Kidney (tissue), 14 donors: ENCODE results near the gene SPINT2. TPM values are rescaled to one million over a fixed set of nuclear protein-coding genes. Genes with fewer than 3 reads are reported as not detected.
A peak's percentile ranks its signal among the peaks of the same experiment; 100 is the strongest.

Experiments
- DNase-seq, 5 donors: peaks; one replicate each; pipeline ENCODE4 v3.0.0-alpha.2; 2013 to 2020
- FAIRE-seq: peaks from 2 replicates; lab custom pipeline; 2012; peaks lifted over from hg19 to GRCh38; lab: Jason Lieb, UNC
- H3K27ac ChIP-seq, 2 donors: one replicate each; pipeline ENCODE4 v1.7.0; 2013; ENCODE audit warnings: low read depth in 2 of 2, low read length in 2 of 2, inconsistent platforms in 1 of 2
- H3K27me3 ChIP-seq: one replicate; pipeline ENCODE4 v1.7.1; 2013; ENCODE audit warnings: low read length, inconsistent platforms; ENCODE audit not compliant: control insufficient read depth, insufficient read depth
- H3K36me3 ChIP-seq, 3 donors: one replicate each; pipeline versions ENCODE4 v1.7.0 to v1.7.1; 2013; ENCODE audit warnings: low read length in 3 of 3, control low read depth in 1 of 3, inconsistent platforms in 1 of 3; ENCODE audit not compliant: insufficient read depth in 3 of 3, control insufficient read depth in 2 of 3
- H3K4me1 ChIP-seq, 3 donors: one replicate each; pipeline versions ENCODE4 v1.7.0 to v1.7.1; 2013; ENCODE audit warnings: low read length in 3 of 3, inconsistent platforms in 1 of 3, low read depth in 1 of 3; ENCODE audit not compliant: control insufficient read depth in 2 of 3, insufficient read depth in 2 of 3
- H3K4me3 ChIP-seq, 3 donors: one replicate each; pipeline versions ENCODE4 v1.7.0 to v1.8.1; 2013; ENCODE audit warnings: low read length in 3 of 3, control low read depth in 1 of 3, inconsistent platforms in 1 of 3
- H3K9ac ChIP-seq, 3 donors: one replicate each; pipeline versions ENCODE4 v1.7.0 to v1.7.1; 2013; ENCODE audit warnings: low read length in 3 of 3, control low read depth in 1 of 3, inconsistent platforms in 1 of 3
- H3K9me3 ChIP-seq, 3 donors: one replicate each; pipeline versions ENCODE4 v1.7.0 to v1.7.1; 2013; ENCODE audit warnings: low read length in 3 of 3, control low read depth in 1 of 3, inconsistent platforms in 1 of 3; ENCODE audit not compliant: control insufficient read depth in 2 of 3, insufficient read depth in 1 of 3
- CTCF ChIP-seq: IDR thresholded peaks from 3 replicates; pipeline ENCODE4 v1.5.1; 2012; ENCODE audit warnings: mild to moderate bottlenecking, moderate library complexity, borderline replicate concordance; ENCODE audit not compliant: insufficient read depth; ENCODE audit errors: extremely low read depth
- intact Hi-C: fragments of 100-400 bp; cut with DNase I; formaldehyde crosslinking; loops from one replicate; pipeline ENCODE4 v1.11.1; 2022
- polyA plus RNA-seq: library from polyadenylated mRNA; stranded (reverse); fragments of 350-450 nt; fragmentation: Illumina TruSeq; extraction: RNeasy Lipid Tissue Mini Kit (QIAGEN cat#74804); gene quantifications from one replicate; pipeline ENCODE4 v1.2.3, GENCODE V29; 2014; ENCODE audit warnings: low read depth, low replicate concordance; ENCODE audit not compliant: insufficient read depth
- total RNA-seq: library from RNA; stranded (reverse); fragmentation: NEBNext Ultra II Directional; extraction: Animal tissue kit (Norgen Biotek cat#: 25700); gene quantifications from one replicate; pipeline ENCODE4 v1.2.1, GENCODE V29; 2021
- donor health status: control.
- donor health status: control.
- donor health status: control.
- donor health status: control.
- donor health status: control.
- donor health status: DM: yes; HTN: yes; CAD: no.
- donor health status: Normal renal cell carcinoma (clear cell type).

Gene SPINT2
- total and polyA plus RNA-seq, 2 donors from 2014 or later: 381 to 425 TPM

- no peaks in the 10 kb centered on the region for H3K27me3 ChIP-seq
- DNase-seq (no peak), FAIRE-seq (no peak)
- no peak overlapping the region for H3K9ac ChIP-seq
- TF ChIP-seq CTCF: no peak
- H3K9me3 ChIP-seq: no peaks in the 10 kb centered on the region
- H3K27ac ChIP-seq: peak overlapping the region; percentile 1 to 28
- peaks cover 0 to 22% (median 3%) of the 10 kb centered on the region in 3 donors for H3K36me3 ChIP-seq
- H3K4me3 ChIP-seq: no peak overlapping the region
- intact Hi-C loops: no loop called here
- H3K4me1 ChIP-seq: peaks cover 0 to 32% (median 25%) of the 10 kb centered on the region in 3 donors
Measured at GRCh38 chr19:38281811-38282566, 17.6 kb downstream of the SPINT2 start.

GRCh38 chr19:38283271-38283670 lies 18.9 kb downstream of the SPINT2 start:
- FAIRE-seq (no peak), DNase-seq (no peak)
- TF ChIP-seq CTCF: no peak
- Histone ChIP-seq H3K4me3 (no peak overlapping the region), H3K9me3 (no peaks in the 10 kb centered on the region), H3K27ac (no peak overlapping the region), H3K4me1 (peaks cover 0 to 25% (median 12%) of the 10 kb centered on the region in 3 donors), H3K36me3 (peaks cover 0 to 27% (median 3%) of the 10 kb centered on the region in 3 donors), H3K27me3 (no peaks in the 10 kb centered on the region), H3K9ac (peak overlapping the region in 1 of 3 donors; percentile 12)
- intact Hi-C loops: no loop called here

- Histone ChIP-seq H3K4me1 (peaks cover 0 to 19% (median 8%) of the 10 kb centered on the region in 3 donors), H3K9ac (peak overlapping the region in 1 of 3 donors; percentile 34), H3K9me3 (no peaks in the 10 kb centered on the region), H3K4me3 (no peak overlapping the region), H3K36me3 (peaks cover 0 to 33% (median 6%) of the 10 kb centered on the region in 3 donors), H3K27me3 (no peaks in the 10 kb centered on the region), H3K27ac (no peak overlapping the region)
- no peak for DNase-seq
- FAIRE-seq: no peak
- no peak for TF ChIP-seq CTCF
- intact Hi-C loops: no loop called here
Measured at GRCh38 chr19:38284422-38284821, 20.0 kb downstream of the SPINT2 start.
